H1 (cell line): ENCODE measurements around the gene GGA3. TPM values are rescaled to one million over a fixed set of nuclear protein-coding genes. Genes with fewer than 3 reads are reported as not detected.

Experiments used
- CTCF ChIA-PET: fragments of 300-600 bp; sonication (Branson Sonifier 250); formaldehyde crosslinking; loops from one replicate; lab custom pipeline; 2021; ENCODE audit not compliant: partially characterized antibody; lab: Charles Lee
- POLR2A ChIA-PET: fragments of 300-600 bp; sonication (Branson Sonifier 250); formaldehyde crosslinking; loops from one replicate; lab custom pipeline; 2021; ENCODE audit warnings: inconsistent platforms; ENCODE audit not compliant: partially characterized antibody; lab: Charles Lee
- DNase-seq, 2 experiments: peaks; one replicate each; pipeline versions ENCODE4 v3.0.0 to v3.0.0-alpha.2; 2010 to 2022; ENCODE audit warnings: low spot score in 2 of 2, low read depth in 1 of 2, mixed read lengths in 1 of 2
- FAIRE-seq: peaks from 2 replicates; lab custom pipeline; 2011; peaks lifted over from hg19 to GRCh38; lab: Jason Lieb, UNC
- H2AFZ ChIP-seq: 2 replicates; pipeline ENCODE4 v1.8.1; 2012; ENCODE audit warnings: low read length, inconsistent platforms
- H2AK5ac ChIP-seq: 2 replicates; pipeline ENCODE4 v1.6.1; 2013; ENCODE audit warnings: low read depth, low read length
- H2BK120ac ChIP-seq: replicated peaks from 2 replicates; pipeline ENCODE3; 2013; ENCODE audit warnings: low read depth, low read length, inconsistent platforms
- H2BK12ac ChIP-seq: 2 replicates; pipeline ENCODE4 v1.6.1; 2013; ENCODE audit warnings: low read depth, low read length
- H2BK15ac ChIP-seq: 2 replicates; pipeline ENCODE4 v1.6.1; 2013; ENCODE audit warnings: low read length
- H2BK20ac ChIP-seq: 2 replicates; pipeline ENCODE4 v1.6.1; 2013; ENCODE audit warnings: low read length
- H2BK5ac ChIP-seq: 2 replicates; pipeline ENCODE4 v1.6.1; 2013; ENCODE audit warnings: low read depth, low read length
- H3K14ac ChIP-seq: 2 replicates; pipeline ENCODE4 v1.6.1; 2013; ENCODE audit warnings: inconsistent platforms; ENCODE audit not compliant: insufficient read length
- H3K18ac ChIP-seq: 2 replicates; pipeline ENCODE4 v1.6.1; 2013; ENCODE audit warnings: low read length; ENCODE audit errors: extremely low read depth
- H3K23ac ChIP-seq: 2 replicates; pipeline ENCODE4 v1.6.1; 2013; ENCODE audit warnings: inconsistent platforms; ENCODE audit not compliant: insufficient read length
- H3K23me2 ChIP-seq: 2 replicates; pipeline ENCODE4 v1.6.1; 2013; ENCODE audit warnings: low read depth, low read length
- H3K27ac ChIP-seq: 2 replicates; pipeline ENCODE4 v1.6.1; 2011; ENCODE audit warnings: low read depth, low read length, inconsistent platforms
- H3K27me3 ChIP-seq, 4 experiments: replicated peaks in 1 of 4; 1 replicate in 1 of 4; 2 replicates in 3 of 4; pipeline versions ENCODE4 v1.6.1 to v1.8.1; 2011 to 2013; ENCODE audit warnings: low read length in 3 of 4, mild to moderate bottlenecking in 3 of 4, inconsistent platforms in 2 of 4, mixed read lengths in 2 of 4, moderate library complexity in 1 of 4; ENCODE audit not compliant: control insufficient read depth in 3 of 4, insufficient read depth in 3 of 4; ENCODE audit errors: extremely low read depth in 1 of 4
- H3K36me3 ChIP-seq, 4 experiments: 2 replicates each; pipeline versions ENCODE4 v1.6.1 to v1.8.1; 2011 to 2013; ENCODE audit warnings: mild to moderate bottlenecking in 4 of 4, low read length in 3 of 4, moderate library complexity in 2 of 4, control low read depth in 1 of 4, inconsistent platforms in 1 of 4; ENCODE audit not compliant: insufficient read depth in 4 of 4, control insufficient read depth in 2 of 4
- H3K4ac ChIP-seq: replicated peaks from 2 replicates; pipeline ENCODE3; 2013; ENCODE audit warnings: low read length, low read depth, mixed read lengths, inconsistent platforms; ENCODE audit not compliant: insufficient read length
- H3K4me1 ChIP-seq, 4 experiments: replicated peaks in 1 of 4; 1 replicate in 1 of 4; 2 replicates in 3 of 4; pipeline versions ENCODE4 v1.6.1 to v1.8.1; 2011 to 2013; ENCODE audit warnings: low read length in 3 of 4, inconsistent platforms in 2 of 4, mixed read lengths in 1 of 4; ENCODE audit not compliant: insufficient read depth in 4 of 4, control insufficient read depth in 3 of 4
- H3K4me2 ChIP-seq, 2 experiments: 2 replicates each; pipeline versions ENCODE4 v1.6.1 to v1.8.1; 2011 to 2013; ENCODE audit warnings: low read depth in 2 of 2, low read length in 2 of 2, control low read depth in 1 of 2, inconsistent platforms in 1 of 2, mild to moderate bottlenecking in 1 of 2; ENCODE audit not compliant: insufficient read depth in 1 of 2
- H3K4me3 ChIP-seq, 4 experiments: fragments of 200-600, 300-600 bp in 1 of 4; sonication (generic), shearing (Covaris generic), sonication (Bioruptor Twin) in 1 of 4; 2 replicates each; pipeline versions ENCODE4 v1.5.1 to v1.8.1; 2011 to 2016; ENCODE audit warnings: low read length in 4 of 4, low read depth in 3 of 4, control low read depth in 2 of 4, inconsistent platforms in 2 of 4, mild to moderate bottlenecking in 2 of 4, mixed read lengths in 1 of 4, moderate library complexity in 1 of 4; ENCODE audit not compliant: insufficient read depth in 2 of 4; ENCODE audit errors: extremely low read depth in 1 of 4
- H3K56ac ChIP-seq: replicated peaks from 2 replicates; pipeline ENCODE3; 2013; ENCODE audit warnings: low read depth, mild to moderate bottlenecking, mixed read lengths, low read length, inconsistent platforms; ENCODE audit not compliant: insufficient read length
- H3K79me1 ChIP-seq: 2 replicates; pipeline ENCODE4 v1.6.1; 2013; ENCODE audit warnings: low read depth, low read length, control low read depth
- H3K79me2 ChIP-seq, 2 experiments: 2 replicates each; pipeline versions ENCODE4 v1.6.1 to v1.8.1; 2012 to 2013; ENCODE audit warnings: low read length in 2 of 2, mild to moderate bottlenecking in 2 of 2, inconsistent platforms in 1 of 2; ENCODE audit not compliant: insufficient read depth in 2 of 2, control insufficient read depth in 1 of 2
- H3K9ac ChIP-seq, 4 experiments: replicated peaks in 1 of 4; 1 replicate in 1 of 4; 2 replicates in 3 of 4; pipeline versions ENCODE4 v1.6.1 to v1.8.1; 2011 to 2013; ENCODE audit warnings: low read depth in 3 of 4, low read length in 3 of 4, control low read depth in 2 of 4, mild to moderate bottlenecking in 2 of 4, moderate library complexity in 2 of 4, inconsistent platforms in 1 of 4; ENCODE audit errors: extremely low read depth in 1 of 4
- H3K9me3 ChIP-seq, 2 experiments: 2 replicates each; pipeline versions ENCODE4 v1.6.1 to v1.8.1; 2012 to 2013; ENCODE audit warnings: mild to moderate bottlenecking in 2 of 2, moderate library complexity in 2 of 2, control low read depth in 1 of 2, inconsistent platforms in 1 of 2, low read depth in 1 of 2, low read length in 1 of 2, mixed read lengths in 1 of 2; ENCODE audit not compliant: insufficient read depth in 2 of 2
- H4K20me1 ChIP-seq, 2 experiments: replicated peaks in 1 of 2; 2 replicates each; pipeline versions ENCODE3 to v1.8.1; 2011 to 2013; ENCODE audit warnings: inconsistent platforms in 2 of 2, low read length in 2 of 2, mild to moderate bottlenecking in 1 of 2; ENCODE audit not compliant: insufficient read depth in 2 of 2, control insufficient read depth in 1 of 2
- H4K5ac ChIP-seq: 2 replicates; pipeline ENCODE4 v1.6.1; 2013; ENCODE audit warnings: low read length, low read depth, mixed read lengths, inconsistent platforms; ENCODE audit not compliant: insufficient read length
- H4K8ac ChIP-seq: 2 replicates; pipeline ENCODE4 v1.8.0; 2013; ENCODE audit warnings: mild to moderate bottlenecking, moderate library complexity, low read length, inconsistent platforms; ENCODE audit not compliant: insufficient read depth; ENCODE audit errors: extremely low read depth
- H4K91ac ChIP-seq: replicated peaks from 2 replicates; pipeline ENCODE3; 2013; ENCODE audit warnings: low read length, mixed read lengths, inconsistent platforms; ENCODE audit not compliant: insufficient read length
- BRCA1 ChIP-seq: IDR thresholded peaks from 2 replicates; pipeline ENCODE4 v1.6.1; 2012; ENCODE audit warnings: low read depth, low read length, improper control_type of control experiment
- CTBP2 ChIP-seq: IDR thresholded peaks from 2 replicates; pipeline ENCODE4 v1.7.0; 2011; ENCODE audit warnings: borderline replicate concordance, mild to moderate bottlenecking, moderate library complexity, mixed read lengths, low read length; ENCODE audit not compliant: insufficient read depth, insufficient read length
- HDAC2 ChIP-seq, 2 experiments: fragments of 300-600 bp in 1 of 2; sonication (generic) in 1 of 2; IDR thresholded peaks; 2 replicates each; pipeline ENCODE4 v1.6.1; 2011 to 2012; ENCODE audit warnings: low read depth in 2 of 2, low read length in 2 of 2, mild to moderate bottlenecking in 2 of 2, moderate library complexity in 2 of 2, borderline replicate concordance in 1 of 2, inconsistent platforms in 1 of 2
- KDM5A ChIP-seq: fragments of 200-600 bp; IDR thresholded peaks from 2 replicates; pipeline ENCODE4 v1.7.1; 2012; ENCODE audit warnings: mild to moderate bottlenecking, low read length, inconsistent platforms, mixed read lengths
- RBBP5 ChIP-seq: IDR thresholded peaks from 2 replicates; pipeline ENCODE4 v1.7.1; 2012; ENCODE audit warnings: low read depth, mild to moderate bottlenecking, inconsistent platforms, low read length, moderate library complexity, borderline replicate concordance
- RFX5 ChIP-seq: IDR thresholded peaks from 2 replicates; pipeline ENCODE4 v1.6.1; 2011; ENCODE audit warnings: low read depth, low read length, improper control_type of control experiment, borderline replicate concordance
- SIN3A ChIP-seq, 2 experiments: IDR thresholded peaks in 1 of 2; conservative IDR thresholded peaks in 1 of 2; 2 replicates each; pipeline ENCODE4 v1.6.1; 2011 to 2012; ENCODE audit warnings: low read length in 2 of 2, improper control_type of control experiment in 1 of 2, low read depth in 1 of 2, mild to moderate bottlenecking in 1 of 2
- SUZ12 ChIP-seq: fragments of 200-600 bp; sonication (generic); IDR thresholded peaks from 2 replicates; pipeline ENCODE4 v1.6.1; 2012; ENCODE audit warnings: mild to moderate bottlenecking, inconsistent platforms, low read length, moderate library complexity, mixed read lengths
- TBP ChIP-seq: IDR thresholded peaks from 2 replicates; pipeline ENCODE4 v1.6.1; 2011; ENCODE audit warnings: low read depth, low read length, improper control_type of control experiment
- WGBS, 2 experiments: shearing (Covaris generic) in 1 of 2; methylation state at CpG; one replicate each; pipeline versions ENCODE4 v1.1.6 to v1.1.7; 2013 to 2015; ENCODE audit warnings: low lambda C conversion rate in 2 of 2, mixed read lengths in 2 of 2, inconsistent platforms in 1 of 2, low coverage in 1 of 2, missing lambda C conversion rate in 1 of 2; ENCODE audit not compliant: insufficient replicate concordance in 2 of 2, insufficient coverage in 1 of 2, insufficient read length in 1 of 2; ENCODE audit errors: extremely low coverage in 1 of 2, missing lambda C conversion rate in 1 of 2; 5-methylcytosine and 5-hydroxymethylcytosine counted together
- polyA plus RNA-seq, 7 experiments: library from polyadenylated mRNA; depleted of rRNA in 3 of 7; stranded (reverse) in 5 of 7; unstranded in 2 of 7; fragments of >200 nt in 5 of 7; fragments of 200-250 nt in 2 of 7; gene quantifications; 1 replicate in 5 of 7; 2 replicates in 1 of 7; 4 replicates in 1 of 7; pipeline versions ENCODE4 v1.2.1 to v1.2.3, GENCODE V29; 2011 to 2013; ENCODE audit warnings: missing spikeins in 2 of 7, mixed read lengths in 2 of 7
- total RNA-seq: library from RNA; stranded (reverse); fragmentation: NEBNext Ultra II Directional; extraction: Animal tissue kit (Norgen Biotek cat#: 25700); gene quantifications from 2 replicates; pipeline ENCODE4 v1.2.1, GENCODE V29; 2021
- TF ChIP-seq, protein P1 (sequence below): IDR thresholded peaks from 2 replicates; pipeline ENCODE4 v1.6.1; 2011; ENCODE audit warnings: low read depth, mild to moderate bottlenecking, low read length; ENCODE audit not compliant: insufficient read depth

The GGA3 gene
- total and polyA plus RNA-seq, 2 of the 8 experiments (the other 6 are each of a cell fraction or from before 2014, with no cell fraction given): 40.6 to 60.0 TPM

DNA sequence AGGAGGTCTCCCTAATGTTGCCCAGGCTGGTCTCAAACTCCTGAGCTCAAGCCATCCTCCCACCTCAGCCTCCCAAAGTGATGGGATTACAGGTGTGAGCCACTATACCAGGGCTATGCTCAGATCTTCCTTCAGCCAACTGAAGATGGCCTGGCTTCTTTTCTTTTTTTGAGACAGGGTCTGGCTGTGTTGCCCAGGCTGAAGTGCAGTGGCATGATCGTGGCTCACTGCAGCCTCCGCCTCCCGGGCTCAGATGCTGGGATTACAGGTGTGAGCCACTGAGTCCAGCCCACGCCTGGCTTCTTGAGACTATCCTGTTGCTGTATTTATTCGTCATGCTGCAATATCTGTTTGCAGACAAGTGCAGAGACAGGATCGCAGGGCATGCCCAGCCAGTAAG, 23.7 kb upstream of the GGA3 start:
- WGBS, 2 experiments: 79% methylated on average over 6 of the region's 6 CpGs; no CpG with 5 or more reads in 1 of the 2 experiments
- Histone ChIP-seq H4K91ac (no peak overlapping the region), H4K5ac (no peak overlapping the region), H3K18ac (no peak overlapping the region), H2BK20ac (no peak overlapping the region), H3K14ac (no peak overlapping the region), H3K9me3 (no peaks in the 10 kb centered on the region), H4K8ac (no peak overlapping the region), H2BK5ac (no peak overlapping the region), H3K36me3 (peaks cover 5 to 10% (median 9%) of the 10 kb centered on the region in 4 experiments; a peak in 5 of 8 replicates), H3K4ac (no peak overlapping the region), H3K4me3 (no peak overlapping the region), H3K56ac (no peak overlapping the region), H4K20me1 (peaks cover 0 to 3% of the 10 kb centered on the region in 2 experiments), H2BK15ac (no peak overlapping the region), H3K4me2 (no peak overlapping the region), H3K79me2 (0 out of 4 replicates have a peak, but pooled peaks cover 0 to 2% of the 10 kb centered on the region in 2 experiments), H3K23ac (no peak overlapping the region), H3K4me1 (no peaks in the 10 kb centered on the region; a peak in 3 of 7 replicates), H3K79me1 (no peaks in the 10 kb centered on the region; the same call in none of the 2 replicates), H3K9ac (no peak overlapping the region), H2BK12ac (no peak overlapping the region), H2AFZ (no peak overlapping the region), H3K27me3 (no peaks in the 10 kb centered on the region; a peak in 2 of 7 replicates), H3K27ac (no peak overlapping the region), H2BK120ac (no peak overlapping the region), H3K23me2 (peaks cover 4% of the 10 kb centered on the region; the same call in 1 of the 2 replicates), H2AK5ac (no peak overlapping the region)
- ChIA-PET POLR2A (interaction anchor here (1.6 to 2.1 kb wide), 2 partner anchors 10 to 23 kb away, joined by 5 to 8 read pairs; partner anchors contain the start of genes GGA3 and MRPS7), CTCF (interaction anchor here (0.7 to 3.7 kb wide), 14 partner anchors 9 to 171 kb away, joined by 3 to 30 read pairs (median 4); partner anchors contain the start of genes GGA3, MIF4GD and MRPS7)
- FAIRE-seq: no peak
- TF ChIP-seq HDAC2 (IDR thresholded peaks at IDR 0.05; ENCODE audit: borderline replicate concordance in 1 of 2, low read depth in 2 of 2, low read length in 2 of 2): no peak
- no peak for TF ChIP-seq KDM5A
- no peak for TF ChIP-seq CTBP2
- TF ChIP-seq SIN3A (conservative IDR thresholded peaks at IDR 0.05 in 1 of 2, IDR thresholded peaks at IDR 0.05 in 1 of 2; ENCODE audit: low read depth in 1 of 2, low read length in 2 of 2): no peak
- no peak for TF ChIP-seq RFX5
- no peak for TF ChIP-seq BRCA1
- TF ChIP-seq RBBP5: no peak
- no peak for TF ChIP-seq SUZ12
- TF ChIP-seq, protein P1, sequence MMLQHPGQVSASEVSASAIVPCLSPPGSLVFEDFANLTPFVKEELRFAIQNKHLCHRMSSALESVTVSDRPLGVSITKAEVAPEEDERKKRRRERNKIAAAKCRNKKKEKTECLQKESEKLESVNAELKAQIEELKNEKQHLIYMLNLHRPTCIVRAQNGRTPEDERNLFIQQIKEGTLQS: no peak
- no peak for TF ChIP-seq TBP
- no peak for DNase-seq
